Mesenchymal stem cell (in vitro differentiated cells and primary cell): Measurements from ENCODE around the gene FLNA.

Experiments
- DNase-seq: peaks from one replicate; pipeline ENCODE4 v3.0.0-alpha.2; 2013
- H2AFZ ChIP-seq: one replicate; pipeline ENCODE4 v1.6.1; 2013; ENCODE audit warnings: low read depth, mild to moderate bottlenecking, control low read depth, inconsistent platforms, low read length, moderate library complexity
- H2AK5ac ChIP-seq: 2 replicates; pipeline ENCODE4 v1.6.1; 2013; ENCODE audit warnings: low read length, moderate library complexity, mild to moderate bottlenecking, inconsistent platforms; ENCODE audit not compliant: severe bottlenecking
- H2BK120ac ChIP-seq: one replicate; pipeline ENCODE4 v1.6.1; 2013; ENCODE audit warnings: low read depth, mild to moderate bottlenecking, inconsistent platforms, low read length, moderate library complexity
- H2BK12ac ChIP-seq, 2 experiments: one replicate each; pipeline ENCODE4 v1.6.1; 2013; ENCODE audit warnings: inconsistent platforms in 2 of 2, low read length in 2 of 2, mild to moderate bottlenecking in 2 of 2, moderate library complexity in 2 of 2, control low read depth in 1 of 2
- H2BK15ac ChIP-seq: one replicate; pipeline ENCODE4 v1.6.1; 2013; ENCODE audit warnings: mild to moderate bottlenecking, low read depth, inconsistent platforms; ENCODE audit not compliant: poor library complexity, severe bottlenecking
- H2BK5ac ChIP-seq: 2 replicates; pipeline ENCODE4 v1.6.1; 2013; ENCODE audit warnings: low read depth, mild to moderate bottlenecking, low read length, control low read depth, inconsistent platforms; ENCODE audit not compliant: poor library complexity, severe bottlenecking
- H3K14ac ChIP-seq, 2 experiments: one replicate each; pipeline ENCODE4 v1.6.1; 2013; ENCODE audit warnings: inconsistent platforms in 2 of 2, low read length in 2 of 2, control low read depth in 1 of 2, mild to moderate bottlenecking in 1 of 2, moderate library complexity in 1 of 2
- H3K18ac ChIP-seq, 2 experiments: one replicate each; pipeline ENCODE4 v1.6.1; 2013; ENCODE audit warnings: inconsistent platforms in 2 of 2, low read length in 2 of 2, control low read depth in 1 of 2, low read depth in 1 of 2, mild to moderate bottlenecking in 1 of 2
- H3K23ac ChIP-seq, 2 experiments: one replicate each; pipeline ENCODE4 v1.6.1; 2013; ENCODE audit warnings: inconsistent platforms in 2 of 2, low read length in 2 of 2, mild to moderate bottlenecking in 2 of 2, moderate library complexity in 2 of 2, control low read depth in 1 of 2
- H3K27ac ChIP-seq: 2 replicates; pipeline ENCODE4 v1.5.1; 2013; ENCODE audit warnings: mild to moderate bottlenecking, moderate library complexity, low read length, control low read depth, inconsistent platforms; ENCODE audit not compliant: poor library complexity, severe bottlenecking
- H3K27me3 ChIP-seq, 2 experiments: 2 replicates each; pipeline versions ENCODE4 v1.6.1 to v1.7.0; 2013; ENCODE audit warnings: low read length in 2 of 2, mild to moderate bottlenecking in 2 of 2, moderate library complexity in 2 of 2, control low read depth in 1 of 2, inconsistent platforms in 1 of 2; ENCODE audit not compliant: control insufficient read depth in 1 of 2, insufficient read depth in 1 of 2
- H3K36me3 ChIP-seq, 2 experiments: 2 replicates each; pipeline versions ENCODE4 v1.6.1 to v1.7.0; 2013; ENCODE audit warnings: low read length in 2 of 2, control low read depth in 1 of 2, inconsistent platforms in 1 of 2, low read depth in 1 of 2, mild to moderate bottlenecking in 1 of 2; ENCODE audit not compliant: insufficient read depth in 2 of 2, control insufficient read depth in 1 of 2
- H3K4ac ChIP-seq, 2 experiments: one replicate each; pipeline ENCODE4 v1.6.1; 2013; ENCODE audit warnings: inconsistent platforms in 2 of 2, low read length in 2 of 2, mild to moderate bottlenecking in 2 of 2, moderate library complexity in 2 of 2, control low read depth in 1 of 2, low read depth in 1 of 2
- H3K4me1 ChIP-seq: 2 replicates; pipeline ENCODE4 v1.6.1; 2013; ENCODE audit warnings: low read depth, low read length, control low read depth; ENCODE audit not compliant: control insufficient read depth, insufficient read depth
- H3K4me2 ChIP-seq: 2 replicates; pipeline ENCODE4 v1.6.1; 2013; ENCODE audit warnings: low read length, mild to moderate bottlenecking, inconsistent platforms; ENCODE audit not compliant: poor library complexity, severe bottlenecking
- H3K4me3 ChIP-seq, 2 experiments: 2 replicates each; pipeline versions ENCODE4 v1.5.1 to v1.7.0; 2013; ENCODE audit warnings: low read length in 2 of 2, mild to moderate bottlenecking in 2 of 2, control low read depth in 1 of 2, low read depth in 1 of 2; ENCODE audit not compliant: insufficient read depth in 1 of 2
- H3K79me1 ChIP-seq: replicated peaks from 2 replicates; pipeline ENCODE4 v1.6.1; 2013; ENCODE audit warnings: mild to moderate bottlenecking, control low read depth, low read length, inconsistent platforms; ENCODE audit not compliant: poor library complexity, severe bottlenecking
- H3K9ac ChIP-seq: 2 replicates; pipeline ENCODE4 v1.7.0; 2013; ENCODE audit warnings: mild to moderate bottlenecking, low read length, moderate library complexity
- H3K9me3 ChIP-seq: 2 replicates; pipeline ENCODE4 v1.7.0; 2013; ENCODE audit warnings: mild to moderate bottlenecking, low read length; ENCODE audit not compliant: control insufficient read depth
- H4K8ac ChIP-seq: one replicate; pipeline ENCODE4 v1.6.1; 2013; ENCODE audit warnings: inconsistent platforms, mild to moderate bottlenecking, low read length, moderate library complexity
- H4K91ac ChIP-seq: one replicate; pipeline ENCODE4 v1.6.1; 2013; ENCODE audit warnings: mild to moderate bottlenecking, low read length, inconsistent platforms
- WGBS: methylation state at CpG from one replicate; pipeline ENCODE4 v1.1.7; 2013; ENCODE audit warnings: mixed read lengths; 5-methylcytosine and 5-hydroxymethylcytosine counted together

FLNA gene

GRCh38 chrX:154403192-154403591, 28.8 kb upstream of the FLNA start:
- Histone ChIP-seq H2BK15ac (no peak overlapping the region), H2AFZ (no peak overlapping the region), H4K91ac (no peak overlapping the region), H3K4me1 (peaks cover 8% of the 10 kb centered on the region), H2BK120ac (no peak overlapping the region), H3K4ac (no peak overlapping the region), H3K27ac (no peak overlapping the region), H3K27me3 (no peaks in the 10 kb centered on the region), H2AK5ac (no peak overlapping the region), H4K8ac (no peak overlapping the region), H3K4me2 (no peak overlapping the region), H3K14ac (no peak overlapping the region), H3K9me3 (peaks cover 8% of the 10 kb centered on the region), H3K36me3 (peaks cover 32 to 46% of the 10 kb centered on the region in 2 experiments), H3K4me3 (no peak overlapping the region), H3K9ac (no peak overlapping the region), H3K79me1 (no peaks in the 10 kb centered on the region), H3K23ac (no peak overlapping the region), H3K18ac (no peak overlapping the region), H2BK5ac (no peak overlapping the region), H2BK12ac (no peak overlapping the region)
- WGBS: 70% methylated on average over 7 of the region's 10 CpGs
- no peak for DNase-seq

- Histone ChIP-seq H3K9ac (no peak overlapping the region), H3K27me3 (no peaks in the 10 kb centered on the region), H3K18ac (no peak overlapping the region), H2BK120ac (no peak overlapping the region), H2BK12ac (no peak overlapping the region), H2BK15ac (no peak overlapping the region), H3K14ac (no peak overlapping the region), H3K4me1 (peaks cover 8% of the 10 kb centered on the region), H2AK5ac (no peak overlapping the region), H3K79me1 (no peaks in the 10 kb centered on the region), H4K8ac (peak overlapping the region; percentile 41), H3K4me3 (no peak overlapping the region), H3K4ac (no peak overlapping the region), H3K36me3 (peaks cover 32 to 46% of the 10 kb centered on the region in 2 experiments), H2AFZ (no peak overlapping the region), H2BK5ac (no peak overlapping the region), H3K27ac (no peak overlapping the region), H4K91ac (no peak overlapping the region), H3K4me2 (no peak overlapping the region), H3K23ac (no peak overlapping the region), H3K9me3 (peaks cover 8% of the 10 kb centered on the region)
- WGBS: 96% methylated on average over 16 of the region's 19 CpGs
- peak; percentile 26 for DNase-seq
Measured at GRCh38 chrX:154402622-154403127, 28.2 kb upstream of the FLNA start.

GRCh38 chrX:154401918-154402621, 27.6 kb upstream of the FLNA start:
- Histone ChIP-seq H3K27ac (no peak overlapping the region), H3K4ac (no peak overlapping the region), H3K9me3 (peaks cover 8% of the 10 kb centered on the region), H3K23ac (no peak overlapping the region), H2AK5ac (no peak overlapping the region), H2BK12ac (no peak overlapping the region), H2BK120ac (no peak overlapping the region), H4K8ac (no peak overlapping the region), H4K91ac (no peak overlapping the region), H2BK5ac (no peak overlapping the region), H3K4me1 (peaks cover 8% of the 10 kb centered on the region), H2BK15ac (no peak overlapping the region), H3K9ac (no peak overlapping the region), H3K79me1 (no peaks in the 10 kb centered on the region), H3K18ac (no peak overlapping the region), H3K4me3 (no peak overlapping the region), H3K27me3 (no peaks in the 10 kb centered on the region), H3K36me3 (peaks cover 32 to 46% of the 10 kb centered on the region in 2 experiments), H2AFZ (no peak overlapping the region), H3K4me2 (no peak overlapping the region), H3K14ac (no peak overlapping the region)
- DNase-seq: peak; percentile 71
- 60% methylated on average over 3 of the region's 6 CpGs for WGBS

- Histone ChIP-seq H3K9ac (peak overlapping the region; percentile 99), H2BK15ac (no peak overlapping the region), H3K9me3 (peaks cover 8% of the 10 kb centered on the region), H3K4me3 (no peak overlapping the region), H3K23ac (no peak overlapping the region), H3K79me1 (no peaks in the 10 kb centered on the region), H2AK5ac (no peak overlapping the region), H3K27ac (no peak overlapping the region), H4K8ac (peak overlapping the region; percentile 28), H3K4me1 (peaks cover 8% of the 10 kb centered on the region), H2BK5ac (no peak overlapping the region), H2BK120ac (no peak overlapping the region), H2AFZ (no peak overlapping the region), H3K4ac (no peak overlapping the region), H3K14ac (no peak overlapping the region), H4K91ac (no peak overlapping the region), H3K27me3 (no peaks in the 10 kb centered on the region), H2BK12ac (no peak overlapping the region), H3K4me2 (no peak overlapping the region), H3K36me3 (peaks cover 32 to 46% of the 10 kb centered on the region in 2 experiments), H3K18ac (no peak overlapping the region)
- peak; percentile 70 for DNase-seq
- WGBS: 69% methylated on average over 6 of the region's 6 CpGs
Measured at GRCh38 chrX:154401045-154401799, 26.8 kb upstream of the FLNA start.
